Myocyte (in vitro differentiated cells): ENCODE data around the gene TEX22. TPM values are rescaled to one million over a fixed set of nuclear protein-coding genes. Genes with fewer than 3 reads are reported as not detected.

Source experiments
- DNase-seq: peaks from one replicate; pipeline ENCODE4 v3.0.0-alpha.2; 2012; ENCODE audit warnings: low read depth
- total RNA-seq: library from RNA; depleted of rRNA; stranded (reverse); fragments of >200 nt; gene quantifications from 2 replicates; pipeline ENCODE4 v1.2.3, GENCODE V29; 2014

TEX22 gene
- total RNA-seq, 1 donor from 2014 or later = 0.32 TPM

- DNase-seq = peak; percentile 43
These were observed 21.1 kb downstream of the TEX22 start, which contains the start of gene MTA1 for GRCh38 chr14:105419195-105420091. Gene MTA1, plus strand, starts transcription at chr14:105419827. Its CDS starts 209 bp downstream, at chr14:105420036.

- DNase-seq = no peak
These were observed 22.0 kb downstream of the TEX22 start for GRCh38 chr14:105420101-105420973.

DNA sequence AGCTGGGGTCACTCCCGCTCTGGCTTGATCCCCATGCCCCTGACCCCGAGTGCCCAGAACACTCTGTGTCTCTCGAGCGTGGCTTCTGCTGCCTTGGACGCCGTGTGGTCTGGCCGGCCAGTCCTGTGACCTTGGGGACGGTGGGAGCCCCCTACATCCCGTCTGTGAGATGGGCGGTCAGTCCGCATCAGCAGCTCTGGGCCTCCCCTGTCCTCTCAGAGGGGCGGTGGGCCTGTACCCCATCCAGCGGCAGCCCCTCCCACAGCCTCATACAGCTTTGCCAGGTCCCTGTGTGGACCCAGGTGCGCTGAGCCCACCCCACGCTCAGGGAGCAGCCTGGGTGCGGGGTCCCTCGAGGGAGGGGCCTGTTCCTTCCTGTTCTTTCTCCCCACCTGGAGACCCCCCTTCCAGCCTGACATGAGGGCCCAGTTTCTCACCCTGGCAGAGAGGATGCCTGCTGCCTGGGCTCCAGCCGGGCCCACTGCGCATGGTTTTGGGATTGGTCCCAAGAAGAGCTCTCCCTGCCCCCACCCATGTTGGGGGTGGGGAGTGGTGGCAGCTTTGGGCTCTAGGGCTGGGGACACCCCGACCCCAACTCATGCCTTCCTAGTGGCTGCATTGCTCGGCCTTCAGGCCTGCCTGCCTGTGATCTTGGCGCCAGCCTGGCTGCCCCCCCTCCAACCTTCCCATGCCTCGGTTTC is 22.8 kb downstream of the TEX22 start:
- DNase-seq = no peak

GRCh38 chr14:105421723-105422615 is 23.6 kb downstream of the TEX22 start:
- DNase-seq = no peak

DNA sequence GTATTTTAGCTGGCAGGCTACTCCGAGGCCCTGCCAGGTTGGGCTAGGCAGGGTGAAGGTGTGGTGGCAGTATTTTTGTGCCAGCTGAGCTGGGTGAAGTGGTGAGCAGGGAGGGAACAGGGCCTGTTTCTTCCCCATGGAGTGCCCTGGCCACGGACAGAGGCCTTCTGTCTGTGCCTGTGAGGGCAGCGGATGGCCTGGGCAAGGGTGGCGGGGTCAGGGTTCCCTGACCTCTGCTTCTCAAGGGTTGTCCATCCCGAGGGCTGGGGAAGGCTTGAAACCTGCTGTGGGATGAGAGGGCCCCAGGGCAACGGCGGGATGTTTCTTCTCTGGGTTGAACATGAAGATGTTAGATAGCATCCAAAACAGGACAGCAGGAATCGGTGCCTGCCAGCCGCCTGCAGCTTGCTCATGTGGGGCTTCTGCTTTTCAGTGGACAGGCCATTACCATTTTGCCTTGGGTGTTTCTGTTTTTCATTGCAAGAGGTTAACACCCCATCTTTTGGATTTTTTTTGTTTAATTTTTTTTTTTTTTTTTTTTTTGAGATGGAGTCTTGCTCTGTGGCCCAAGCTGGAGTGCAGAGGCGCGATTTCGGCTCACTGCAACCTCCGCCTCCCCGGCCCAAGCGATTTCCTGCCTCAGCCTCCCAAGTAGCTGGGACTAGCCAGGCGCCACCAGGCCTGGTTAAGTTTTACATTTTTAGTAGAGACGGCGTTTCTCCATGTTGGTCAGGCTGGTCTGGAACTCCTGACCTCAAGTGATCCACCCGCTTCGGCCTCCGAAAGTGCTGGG is 24.6 kb downstream of the TEX22 start:
- no peak for DNase-seq

DNA sequence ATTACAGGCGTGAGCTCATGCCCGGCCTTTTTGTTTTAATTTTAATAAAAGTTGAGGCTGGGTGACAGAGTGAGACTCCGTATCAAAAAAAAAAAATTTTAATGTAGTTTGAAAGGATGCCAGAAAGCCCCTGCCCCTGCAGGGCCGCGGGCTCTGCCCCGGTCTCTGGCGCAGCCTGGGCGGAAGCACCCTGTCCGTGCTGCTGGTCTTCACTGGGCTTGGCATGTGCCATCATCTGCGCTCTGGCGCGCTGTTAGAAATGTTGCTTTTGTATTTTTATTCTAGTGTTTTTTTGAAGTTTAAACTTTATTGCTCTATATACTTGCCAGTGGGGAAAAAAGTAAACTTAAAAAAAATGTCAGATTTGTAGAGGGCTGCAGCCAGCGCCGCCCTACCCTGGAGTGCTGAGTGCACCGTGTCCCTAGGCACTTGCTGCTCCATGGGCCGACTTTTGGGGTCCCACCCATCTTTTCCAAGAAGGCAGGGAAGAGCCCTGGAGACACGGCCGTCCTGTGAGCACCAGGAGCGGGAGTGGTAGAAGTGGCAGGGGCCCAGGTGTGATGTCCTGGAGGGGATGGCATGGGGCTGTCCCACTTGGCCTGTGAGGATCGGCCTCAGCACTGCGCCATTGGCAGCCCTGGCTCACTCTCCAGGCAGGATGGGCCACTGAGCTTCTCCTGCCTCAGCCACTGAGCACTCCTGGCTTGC is 25.3 kb downstream of the TEX22 start:
- DNase-seq = no peak

- DNase-seq = no peak
These were observed 26.5 kb downstream of the TEX22 start for GRCh38 chr14:105424861-105425260.

DNA sequence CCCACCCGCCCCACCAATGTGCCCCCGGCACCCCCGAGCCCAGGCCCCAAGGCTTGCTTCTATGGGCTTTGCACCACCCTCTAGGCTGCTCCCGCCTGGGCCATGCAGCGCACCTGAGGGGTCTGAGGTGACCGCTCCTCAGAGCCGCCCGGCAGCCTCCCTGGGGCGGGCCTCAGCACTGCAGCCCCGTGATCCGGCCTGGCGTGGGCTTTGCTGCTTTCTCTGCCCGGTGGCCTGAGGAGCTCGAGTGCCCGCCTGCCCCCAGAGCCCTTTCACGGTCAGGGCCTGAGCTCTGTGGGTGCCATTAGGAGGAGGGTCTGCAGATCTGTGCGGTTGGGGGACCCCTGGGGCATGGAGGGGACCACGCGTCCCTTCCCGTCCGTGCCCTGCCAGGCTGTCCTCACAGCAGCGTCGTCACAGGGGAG is 27.5 kb downstream of the TEX22 start:
- no peak for DNase-seq

DNA sequence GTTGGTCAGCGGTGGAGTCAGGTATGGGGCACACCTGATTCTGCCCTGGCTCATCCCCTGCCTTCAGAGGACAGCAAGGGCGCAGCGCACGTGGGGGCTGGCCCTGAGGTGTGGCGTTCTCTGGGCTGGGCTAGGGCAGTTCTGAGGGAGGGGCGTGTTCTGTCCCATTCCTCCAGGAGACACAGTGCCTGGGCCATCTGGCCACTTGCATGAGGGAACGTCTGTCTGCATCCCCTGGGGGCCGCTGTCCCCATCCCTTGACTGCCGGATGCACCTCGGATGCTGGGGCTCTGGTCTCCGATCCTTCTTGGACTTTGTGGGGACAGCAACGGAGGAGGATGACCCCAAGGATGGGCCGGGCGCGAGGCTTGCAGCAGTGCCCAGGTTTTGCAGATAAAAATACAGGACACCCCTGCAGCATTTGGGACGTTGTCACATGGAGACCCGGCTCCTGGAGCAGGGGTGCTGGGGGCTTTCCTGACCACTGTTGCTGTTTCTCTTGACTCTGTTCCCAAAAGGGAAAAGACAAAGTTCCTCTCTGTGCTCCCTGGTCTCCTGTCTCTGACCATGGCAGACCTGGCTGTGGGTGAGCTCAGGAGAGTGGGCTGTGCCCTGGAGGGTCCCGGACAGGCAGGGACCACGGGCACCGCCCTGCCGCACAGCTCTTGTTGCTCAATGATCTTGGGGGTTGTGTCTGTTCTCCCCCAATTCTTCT is 28.2 kb downstream of the TEX22 start:
- DNase-seq = no peak

DNA sequence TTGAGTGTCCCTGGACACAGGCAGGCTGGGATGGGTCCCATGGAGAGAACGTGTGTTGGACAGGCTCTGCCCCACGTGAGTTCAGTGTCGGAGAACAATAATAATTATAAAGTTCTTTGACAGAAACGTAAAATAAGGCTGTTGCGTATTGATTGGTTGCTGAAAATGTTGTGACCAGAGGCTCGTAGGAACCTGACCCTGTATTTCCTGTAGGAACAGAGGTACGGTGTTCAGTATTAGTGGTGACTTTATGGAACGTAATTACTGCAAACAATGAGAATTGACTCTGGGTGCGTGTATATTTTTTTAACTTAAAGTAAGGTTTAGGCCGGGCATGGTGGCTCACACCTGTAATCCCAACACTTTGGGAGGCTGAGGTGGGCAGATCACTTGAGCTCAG is 29.1 kb downstream of the TEX22 start:
- DNase-seq = no peak

DNA sequence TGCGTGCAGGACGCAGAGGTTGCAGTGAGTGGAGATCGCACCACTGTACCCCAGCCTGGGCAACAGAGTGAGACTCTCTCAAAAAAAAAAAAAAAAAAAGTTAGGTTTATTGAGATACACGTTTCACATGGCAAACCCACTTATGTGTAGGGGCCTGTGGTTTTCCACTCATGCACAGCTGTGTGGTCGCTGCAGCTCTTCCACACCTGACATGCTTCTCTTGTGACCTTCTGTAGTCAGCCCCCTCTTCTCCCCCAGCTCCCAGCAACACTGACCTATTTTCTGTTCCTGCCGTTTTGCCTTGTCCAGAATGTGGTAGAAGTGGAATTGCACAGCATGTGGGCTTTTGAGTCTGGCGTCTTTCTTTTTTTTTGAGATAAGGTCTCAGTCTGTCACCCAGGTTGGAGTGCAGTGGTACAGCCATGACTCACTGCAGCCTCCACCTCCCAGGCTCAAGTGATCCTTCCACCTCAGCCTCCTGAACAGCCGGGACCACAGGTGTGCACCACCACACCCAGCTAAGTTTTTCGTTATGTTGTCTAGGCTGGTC is 29.7 kb downstream of the TEX22 start:
- no peak for DNase-seq

GRCh38 chr14:105430042-105430441 is 31.7 kb downstream of the TEX22 start:
- no peak for DNase-seq

- peak; percentile 69 for DNase-seq
These were observed 32.2 kb downstream of the TEX22 start for GRCh38 chr14:105430565-105430964.

DNA sequence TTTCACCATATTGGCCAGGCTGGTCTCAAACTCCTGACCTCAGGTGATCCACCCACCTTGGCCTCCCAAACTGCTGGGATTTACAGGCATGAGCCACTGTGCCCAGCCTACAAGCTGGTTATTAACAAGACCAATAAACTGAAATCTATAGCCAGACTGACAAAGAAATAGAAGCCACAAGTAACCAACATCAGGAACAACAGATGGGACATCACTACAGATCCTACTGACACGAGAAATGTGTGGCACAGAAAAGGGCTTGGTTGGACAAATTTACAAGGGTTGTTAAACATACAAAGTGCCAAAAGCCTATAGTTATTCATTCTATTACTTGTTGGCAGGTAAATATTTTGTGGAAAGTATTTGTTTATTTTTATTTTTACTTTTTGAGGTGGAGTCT is 32.9 kb downstream of the TEX22 start:
- DNase-seq = no peak

DNA sequence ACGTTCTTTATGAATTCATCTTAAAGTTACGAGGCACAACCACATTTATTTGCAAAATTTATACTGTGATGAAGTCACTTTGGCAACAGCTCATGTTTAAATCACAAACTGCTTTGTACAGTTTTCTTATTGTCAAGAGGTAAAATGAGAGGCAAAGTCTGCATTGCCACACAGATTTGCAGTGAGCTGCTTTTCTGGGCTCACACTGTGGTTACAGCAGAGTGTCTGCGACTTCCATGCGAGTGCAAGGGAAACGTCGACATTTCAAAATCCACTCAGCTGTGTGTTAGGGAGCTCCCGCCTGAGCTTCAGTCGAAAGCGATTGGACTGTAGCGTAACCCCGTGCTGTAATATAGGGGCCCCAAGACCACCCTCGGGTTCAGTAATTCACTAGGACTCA is 34.3 kb downstream of the TEX22 start:
- DNase-seq = no peak

GRCh38 chr14:105433161-105433605 is 34.8 kb downstream of the TEX22 start:
- DNase-seq = no peak

GRCh38 chr14:105436402-105436801 is 38.1 kb downstream of the TEX22 start:
- DNase-seq = no peak
